Endothelial cell of umbilical vein (primary cell): ENCODE data around the gene HVCN1. TPM values are rescaled to one million over a fixed set of nuclear protein-coding genes. Genes with fewer than 3 reads are reported as not detected.

Source experiments
- BruUV-seq: library from RNA; stranded (reverse); fragments of 400-500 nt; replicated peaks from 2 replicates; lab custom pipeline; 2021; lab: Mats Ljungman, UMichigan
- CTCF ChIA-PET: fragments of 300-600, 350-600 bp; sonication (Branson Sonifier 250); formaldehyde crosslinking; loops from one replicate; lab custom pipeline; 2021; ENCODE audit warnings: antibody characterized with exemption, inconsistent platforms; lab: Charles Lee
- POLR2A ChIA-PET: fragments of 300-600, 350-600 bp; sonication (Branson Sonifier 250); formaldehyde crosslinking; loops from one replicate; lab custom pipeline; 2021; ENCODE audit warnings: antibody characterized with exemption, inconsistent platforms; lab: Charles Lee
- DNase-seq: peaks from one replicate; pipeline ENCODE4 v3.0.0-alpha.2; 2011; ENCODE audit warnings: low read depth, low spot score
- FAIRE-seq: peaks from 2 replicates; lab custom pipeline; 2011; peaks lifted over from hg19 to GRCh38; lab: Jason Lieb, UNC
- H2AFZ ChIP-seq: 2 replicates; pipeline ENCODE4 v1.6.0; 2012; ENCODE audit warnings: low read depth, low read length, control low read depth, inconsistent platforms
- H3K27ac ChIP-seq: 2 replicates; pipeline ENCODE4 v1.5.1; 2011; ENCODE audit warnings: low read depth, mild to moderate bottlenecking, control low read depth, low read length, moderate library complexity; ENCODE audit not compliant: insufficient read depth
- H3K27me3 ChIP-seq, 2 experiments: 2 replicates each; pipeline versions ENCODE4 v1.6.0 to v1.6.1; 2011; ENCODE audit warnings: low read length in 2 of 2, mixed read lengths in 1 of 2; ENCODE audit not compliant: control insufficient read depth in 2 of 2, insufficient read depth in 2 of 2
- H3K36me3 ChIP-seq, 2 experiments: 2 replicates in 1 of 2; 3 replicates in 1 of 2; pipeline ENCODE4 v1.5.1; 2011; ENCODE audit warnings: low read length in 2 of 2, mild to moderate bottlenecking in 1 of 2, moderate library complexity in 1 of 2; ENCODE audit not compliant: control insufficient read depth in 2 of 2, insufficient read depth in 2 of 2; ENCODE audit errors: extremely low read depth in 1 of 2
- H3K4me1 ChIP-seq: 3 replicates; pipeline ENCODE4 v1.5.1; 2011; ENCODE audit warnings: mild to moderate bottlenecking, low read length; ENCODE audit not compliant: control insufficient read depth, insufficient read depth; ENCODE audit errors: extremely low read depth
- H3K4me2 ChIP-seq: 2 replicates; pipeline ENCODE4 v1.6.1; 2011; ENCODE audit warnings: low read length, control low read depth, mixed read lengths; ENCODE audit not compliant: insufficient read depth
- H3K4me3 ChIP-seq, 3 experiments: fragments of 200-600 bp in 1 of 3; sonication (generic), shearing (Covaris generic) in 1 of 3; replicated peaks in 1 of 3; 2 replicates each; pipeline ENCODE4 v1.5.1; 2011 to 2016; ENCODE audit warnings: control low read depth in 3 of 3, low read length in 3 of 3, mild to moderate bottlenecking in 2 of 3, inconsistent platforms in 1 of 3, low read depth in 1 of 3, moderate library complexity in 1 of 3; ENCODE audit not compliant: insufficient read depth in 1 of 3
- H3K79me2 ChIP-seq: 2 replicates; pipeline ENCODE4 v1.6.0; 2012; ENCODE audit warnings: low read length, inconsistent platforms; ENCODE audit not compliant: control insufficient read depth, insufficient read depth
- H3K9ac ChIP-seq: replicated peaks from 2 replicates; pipeline ENCODE3; 2011; ENCODE audit warnings: low read length, control low read depth; ENCODE audit not compliant: insufficient read depth; ENCODE audit errors: extremely low read depth
- H3K9me1 ChIP-seq: replicated peaks from 3 replicates; pipeline ENCODE4 v1.6.0; 2011; ENCODE audit warnings: mild to moderate bottlenecking, low read length; ENCODE audit not compliant: control insufficient read depth, insufficient read depth; ENCODE audit errors: extremely low read depth
- H3K9me3 ChIP-seq: replicated peaks from 2 replicates; pipeline ENCODE4 v1.5.1; 2012; ENCODE audit warnings: low read length, inconsistent platforms; ENCODE audit not compliant: control insufficient read depth, insufficient read depth
- H4K20me1 ChIP-seq: replicated peaks from 2 replicates; pipeline ENCODE3; 2011; ENCODE audit warnings: mild to moderate bottlenecking, low read length; ENCODE audit not compliant: control insufficient read depth, insufficient read depth; ENCODE audit errors: extremely low read depth
- GATA2 ChIP-seq: IDR thresholded peaks from 2 replicates; pipeline ENCODE4 v1.7.0; 2011; ENCODE audit warnings: low read depth, mild to moderate bottlenecking, moderate library complexity, mixed read lengths, low read length; ENCODE audit not compliant: insufficient read length, insufficient read depth
- MYC ChIP-seq: IDR thresholded peaks from one replicate; pipeline ENCODE4 v1.6.1; 2011; ENCODE audit warnings: mild to moderate bottlenecking, low read depth, low read length
- dilution Hi-C: fragments of 300-500 bp; cut with MboI; formaldehyde crosslinking; loops from one replicate; pipeline ENCODE4 v1.15.0; 2019; ENCODE audit warnings: low sequenced_read_pairs; ENCODE audit not compliant: extremely low pct_ligation_motif_present
- intact Hi-C: fragments of 100-400 bp; cut with micrococcal nuclease; formaldehyde crosslinking; loops from one replicate; pipeline ENCODE4 v1.10.0; 2022
- polyA plus RNA-seq, 4 experiments: library from polyadenylated mRNA; depleted of rRNA in 3 of 4; stranded (reverse) in 3 of 4; unstranded in 1 of 4; fragments of >200 nt; gene quantifications; 2 replicates each; pipeline versions ENCODE4 v1.2.1 to v1.2.3, GENCODE V29; 2011 to 2012; ENCODE audit warnings: missing spikeins in 1 of 4
- total RNA-seq: library from RNA; stranded (reverse); gene quantifications from 2 replicates; pipeline ENCODE4 v1.2.3, GENCODE V29; 2021
- TF ChIP-seq, protein P1 (sequence below), 2 donors: IDR thresholded peaks; 1 replicate in 1 of 2; 2 replicates in 1 of 2; pipeline ENCODE4 v1.5.1; 2011; ENCODE audit warnings: low read length in 2 of 2, mild to moderate bottlenecking in 2 of 2, moderate library complexity in 2 of 2, control low read depth in 1 of 2, inconsistent platforms in 1 of 2, low read depth in 1 of 2; ENCODE audit not compliant: insufficient read depth in 1 of 2; ENCODE audit errors: extremely low read depth in 1 of 2
- TF ChIP-seq, protein P2 (sequence below): IDR thresholded peaks from 2 replicates; pipeline ENCODE4 v1.6.1; 2011; ENCODE audit not compliant: insufficient read depth, insufficient read length

HVCN1 gene
- total and polyA plus RNA-seq, 2 donors (not counting 3 experiments of a cell fraction or from before 2014, with no cell fraction given) = 3.7 to 8.4 TPM

- peaks cover 7% of the 10 kb centered on the region for H3K4me1 ChIP-seq
- H3K79me2 ChIP-seq = peaks cover 85% of the 10 kb centered on the region
- DNase-seq = no peak
- dilution Hi-C loops (no loop called here), intact Hi-C loops (no loop called here)
- no peaks in the 10 kb centered on the region for H3K9me3 ChIP-seq
- H4K20me1 ChIP-seq = peaks cover 5% of the 10 kb centered on the region
- no peak overlapping the region for H3K4me2 ChIP-seq
- FAIRE-seq = no peak
- H3K9ac ChIP-seq = no peak overlapping the region
- H2AFZ ChIP-seq = no peak overlapping the region
- H3K27ac ChIP-seq = no peak overlapping the region
- TF ChIP-seq GATA2 = no peak
- TF ChIP-seq, protein P1, sequence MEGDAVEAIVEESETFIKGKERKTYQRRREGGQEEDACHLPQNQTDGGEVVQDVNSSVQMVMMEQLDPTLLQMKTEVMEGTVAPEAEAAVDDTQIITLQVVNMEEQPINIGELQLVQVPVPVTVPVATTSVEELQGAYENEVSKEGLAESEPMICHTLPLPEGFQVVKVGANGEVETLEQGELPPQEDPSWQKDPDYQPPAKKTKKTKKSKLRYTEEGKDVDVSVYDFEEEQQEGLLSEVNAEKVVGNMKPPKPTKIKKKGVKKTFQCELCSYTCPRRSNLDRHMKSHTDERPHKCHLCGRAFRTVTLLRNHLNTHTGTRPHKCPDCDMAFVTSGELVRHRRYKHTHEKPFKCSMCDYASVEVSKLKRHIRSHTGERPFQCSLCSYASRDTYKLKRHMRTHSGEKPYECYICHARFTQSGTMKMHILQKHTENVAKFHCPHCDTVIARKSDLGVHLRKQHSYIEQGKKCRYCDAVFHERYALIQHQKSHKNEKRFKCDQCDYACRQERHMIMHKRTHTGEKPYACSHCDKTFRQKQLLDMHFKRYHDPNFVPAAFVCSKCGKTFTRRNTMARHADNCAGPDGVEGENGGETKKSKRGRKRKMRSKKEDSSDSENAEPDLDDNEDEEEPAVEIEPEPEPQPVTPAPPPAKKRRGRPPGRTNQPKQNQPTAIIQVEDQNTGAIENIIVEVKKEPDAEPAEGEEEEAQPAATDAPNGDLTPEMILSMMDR (IDR thresholded peaks at IDR 0.05; ENCODE audit: extremely low read depth in 1 of 2, insufficient read depth in 1 of 2, low read depth in 1 of 2, low read length in 2 of 2) = no peak
- TF ChIP-seq, protein P2, sequence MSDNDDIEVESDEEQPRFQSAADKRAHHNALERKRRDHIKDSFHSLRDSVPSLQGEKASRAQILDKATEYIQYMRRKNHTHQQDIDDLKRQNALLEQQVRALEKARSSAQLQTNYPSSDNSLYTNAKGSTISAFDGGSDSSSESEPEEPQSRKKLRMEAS = no peak
- no peak for TF ChIP-seq MYC
- CTCF ChIA-PET = interaction anchor here (1.1 to 1.5 kb wide), 2 partner anchors 13 to 127 kb away, joined by 3 read pairs; no protein-coding TSS in a partner anchor
- H3K36me3 ChIP-seq = peaks cover 13 to 30% of the 10 kb centered on the region in 2 experiments
- no peaks in the 10 kb centered on the region for H3K27me3 ChIP-seq
- POLR2A ChIA-PET = no interaction called here
- H3K9me1 ChIP-seq = no peaks in the 10 kb centered on the region
- H3K4me3 ChIP-seq = no peak overlapping the region
- no TSS peak for BruUV-seq
These were observed 39.7 kb upstream of the HVCN1 start for GRCh38 chr12:110728628-110729027.
